GM10266 (cell line): Measurements from ENCODE around the gene F10.

Experiments
- DNase-seq: peaks from one replicate; pipeline ENCODE4 v3.0.0; 2012; ENCODE audit errors: extremely low spot score
- TF ChIP-seq, protein P1 (sequence below): IDR thresholded peaks from 2 replicates; pipeline ENCODE4 v1.5.1; 2012; ENCODE audit warnings: mild to moderate bottlenecking, low read depth; ENCODE audit not compliant: control insufficient read depth, insufficient read depth; ENCODE audit errors: missing control alignments

F10 gene

DNA sequence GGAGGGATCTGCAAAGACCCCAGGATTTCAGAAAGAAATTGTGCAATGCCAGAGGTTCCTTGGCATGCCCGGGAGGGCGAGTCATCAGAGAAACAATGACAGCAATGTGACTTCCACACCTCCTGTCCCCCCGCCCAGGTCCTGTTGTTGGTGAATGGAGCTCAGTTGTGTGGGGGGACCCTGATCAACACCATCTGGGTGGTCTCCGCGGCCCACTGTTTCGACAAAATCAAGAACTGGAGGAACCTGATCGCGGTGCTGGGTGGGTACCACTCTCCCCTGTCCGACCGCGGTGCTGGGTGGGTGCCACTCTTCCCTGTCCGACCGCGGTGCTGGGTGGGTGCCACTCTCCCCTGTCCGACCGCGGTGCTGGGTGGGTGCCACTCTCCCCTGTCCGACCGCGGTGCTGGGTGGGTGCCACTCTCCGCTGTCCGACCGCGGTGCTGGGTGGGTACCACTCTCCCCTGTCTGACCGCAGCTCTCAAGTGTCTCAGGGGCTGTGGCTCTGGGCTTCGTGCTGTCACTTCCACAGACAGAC lies 5.2 kb upstream of the F10 start:
- no peak for DNase-seq
- TF ChIP-seq, protein P1, sequence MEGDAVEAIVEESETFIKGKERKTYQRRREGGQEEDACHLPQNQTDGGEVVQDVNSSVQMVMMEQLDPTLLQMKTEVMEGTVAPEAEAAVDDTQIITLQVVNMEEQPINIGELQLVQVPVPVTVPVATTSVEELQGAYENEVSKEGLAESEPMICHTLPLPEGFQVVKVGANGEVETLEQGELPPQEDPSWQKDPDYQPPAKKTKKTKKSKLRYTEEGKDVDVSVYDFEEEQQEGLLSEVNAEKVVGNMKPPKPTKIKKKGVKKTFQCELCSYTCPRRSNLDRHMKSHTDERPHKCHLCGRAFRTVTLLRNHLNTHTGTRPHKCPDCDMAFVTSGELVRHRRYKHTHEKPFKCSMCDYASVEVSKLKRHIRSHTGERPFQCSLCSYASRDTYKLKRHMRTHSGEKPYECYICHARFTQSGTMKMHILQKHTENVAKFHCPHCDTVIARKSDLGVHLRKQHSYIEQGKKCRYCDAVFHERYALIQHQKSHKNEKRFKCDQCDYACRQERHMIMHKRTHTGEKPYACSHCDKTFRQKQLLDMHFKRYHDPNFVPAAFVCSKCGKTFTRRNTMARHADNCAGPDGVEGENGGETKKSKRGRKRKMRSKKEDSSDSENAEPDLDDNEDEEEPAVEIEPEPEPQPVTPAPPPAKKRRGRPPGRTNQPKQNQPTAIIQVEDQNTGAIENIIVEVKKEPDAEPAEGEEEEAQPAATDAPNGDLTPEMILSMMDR = no peak

- TF ChIP-seq, protein P1 = no peak
- DNase-seq = no peak
Measured at GRCh38 chr13:113117911-113118260, 4.7 kb upstream of the F10 start.

DNA sequence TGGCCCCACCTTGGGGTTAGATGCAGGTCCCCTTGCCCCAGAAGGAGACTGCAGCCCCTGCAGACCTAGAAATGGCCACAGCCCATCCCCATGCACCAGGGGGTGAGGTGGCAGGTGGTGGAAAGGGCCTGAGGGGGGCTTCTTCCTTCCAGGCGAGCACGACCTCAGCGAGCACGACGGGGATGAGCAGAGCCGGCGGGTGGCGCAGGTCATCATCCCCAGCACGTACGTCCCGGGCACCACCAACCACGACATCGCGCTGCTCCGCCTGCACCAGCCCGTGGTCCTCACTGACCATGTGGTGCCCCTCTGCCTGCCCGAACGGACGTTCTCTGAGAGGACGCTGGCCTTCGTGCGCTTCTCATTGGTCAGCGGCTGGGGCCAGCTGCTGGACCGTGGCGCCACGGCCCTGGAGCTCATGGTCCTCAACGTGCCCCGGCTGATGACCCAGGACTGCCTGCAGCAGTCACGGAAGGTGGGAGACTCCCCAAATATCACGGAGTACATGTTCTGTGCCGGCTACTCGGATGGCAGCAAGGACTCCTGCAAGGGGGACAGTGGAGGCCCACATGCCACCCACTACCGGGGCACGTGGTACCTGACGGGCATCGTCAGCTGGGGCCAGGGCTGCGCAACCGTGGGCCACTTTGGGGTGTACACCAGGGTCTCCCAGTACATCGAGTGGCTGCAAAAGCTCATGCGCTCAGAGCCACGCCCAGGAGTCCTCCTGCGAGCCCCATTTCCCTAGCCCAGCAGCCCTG lies 4.2 kb upstream of the F10 start:
- no peak for DNase-seq
- TF ChIP-seq, protein P1 = no peak

GRCh38 chr13:113119166-113119821 lies 3.3 kb upstream of the F10 start:
- TF ChIP-seq, protein P1 = no peak
- no peak for DNase-seq

DNA sequence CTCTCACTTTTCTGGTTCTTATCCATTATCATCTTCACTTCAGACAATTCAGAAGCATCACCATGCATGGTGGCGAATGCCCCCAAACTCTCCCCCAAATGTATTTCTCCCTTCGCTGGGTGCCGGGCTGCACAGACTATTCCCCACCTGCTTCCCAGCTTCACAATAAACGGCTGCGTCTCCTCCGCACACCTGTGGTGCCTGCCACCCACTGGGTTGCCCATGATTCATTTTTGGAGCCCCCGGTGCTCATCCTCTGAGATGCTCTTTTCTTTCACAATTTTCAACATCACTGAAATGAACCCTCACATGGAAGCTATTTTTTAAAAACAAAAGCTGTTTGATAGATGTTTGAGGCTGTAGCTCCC lies 2.8 kb upstream of the F10 start:
- no peak for DNase-seq
- TF ChIP-seq, protein P1 = no peak

DNA sequence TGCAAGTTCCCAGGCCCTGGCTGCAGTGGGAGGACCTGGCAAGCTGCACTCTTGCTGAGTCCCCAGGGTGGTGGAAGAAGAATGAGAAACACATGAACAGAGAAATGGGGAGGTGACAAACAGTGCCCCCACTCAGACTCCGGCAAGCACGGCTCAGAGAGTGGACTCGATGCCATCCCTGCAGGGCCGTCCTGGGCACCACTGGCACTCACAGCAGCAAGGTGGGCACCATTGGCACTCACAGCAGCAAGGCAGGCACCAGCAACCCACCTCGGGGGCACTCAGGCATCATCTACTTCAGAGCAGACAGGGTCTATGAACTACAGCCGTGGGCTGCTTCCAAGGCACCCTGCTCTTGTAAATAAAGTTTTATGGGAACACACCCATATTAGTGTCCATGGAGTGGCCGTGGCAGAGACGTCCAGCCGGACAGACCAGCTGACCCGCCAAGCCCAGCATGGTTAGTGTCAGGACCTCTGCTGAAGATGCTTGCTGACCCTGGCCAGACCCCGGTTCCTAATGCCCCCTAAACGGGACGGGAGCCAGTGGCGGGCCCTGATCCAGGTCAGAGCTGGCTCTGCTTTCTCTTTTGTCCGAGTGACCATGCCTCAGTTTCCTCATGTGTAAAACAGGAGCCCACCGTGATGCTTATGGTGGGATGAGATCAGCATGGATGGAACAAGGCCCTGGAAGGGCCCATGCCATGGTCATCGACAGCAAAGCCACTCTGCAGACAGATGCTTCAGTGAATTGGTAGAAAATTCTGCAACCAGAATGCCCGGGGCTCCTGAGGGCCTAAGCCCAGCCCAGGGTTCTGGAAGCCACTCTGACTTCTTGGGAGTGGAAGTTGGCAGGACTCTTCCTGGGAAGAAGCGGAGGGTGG lies 2.1 kb upstream of the F10 start:
- no peak for DNase-seq
- TF ChIP-seq, protein P1 = no peak
